Stimulated activated CD4-positive, alpha-beta T cell treated with anti-CD3 and anti-CD28 coated beads, TNF-alpha, amount 100 ng/mL, for 48 hours (primary cell): ENCODE results near the gene PDE6A.

ENCODE experiments used
- DNase-seq, 3 donors: peaks; one replicate each; pipeline ENCODE4 v3.0.0-alpha.2; 2020; ENCODE audit warnings: low read depth in 3 of 3

The PDE6A gene

DNA sequence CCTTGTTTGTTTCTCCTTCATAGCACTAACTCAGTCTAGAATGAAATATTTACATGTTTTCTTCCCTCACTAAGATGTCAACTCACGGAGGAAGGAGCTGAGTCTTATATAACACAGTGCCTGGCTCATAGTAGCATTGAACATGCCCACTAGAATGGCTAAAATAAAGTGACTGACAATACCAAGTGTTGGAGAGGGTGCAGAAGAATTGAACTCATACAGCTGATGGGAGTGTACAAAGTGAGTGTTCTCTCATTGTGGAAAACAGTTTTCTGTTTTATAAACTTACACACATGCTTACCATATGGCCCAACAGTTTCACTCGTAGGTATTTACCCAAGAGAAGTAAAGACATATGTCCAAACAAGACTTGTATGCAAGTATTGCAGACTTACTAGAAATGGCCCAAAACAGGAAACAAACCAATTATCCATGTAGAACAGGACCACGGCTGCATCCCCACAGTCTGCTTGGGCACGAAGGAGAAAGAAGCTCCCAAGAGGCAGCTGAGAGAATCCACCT is 127.0 kb downstream of the PDE6A start:
- no peak for DNase-seq

DNA sequence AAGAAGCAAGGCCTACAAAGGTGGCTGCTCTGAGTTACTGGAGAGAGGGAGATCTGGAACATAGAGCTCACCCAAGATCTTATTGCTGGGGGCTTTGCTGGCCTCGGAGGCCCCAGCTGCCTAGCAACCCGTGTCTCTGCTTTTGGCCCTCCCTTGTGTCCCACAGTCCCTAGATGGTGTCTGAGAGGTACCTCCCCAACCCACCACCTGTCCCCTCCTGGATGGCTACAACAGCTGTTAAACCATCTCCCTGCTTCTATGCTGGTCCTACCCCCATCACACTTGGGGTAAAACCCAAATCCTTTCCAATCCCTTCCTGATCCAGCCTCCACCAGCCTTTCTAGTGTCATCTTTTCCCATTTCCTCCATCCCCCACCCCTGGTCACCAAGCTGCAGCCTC is 127.9 kb downstream of the PDE6A start:
- DNase-seq, result no peak

DNA sequence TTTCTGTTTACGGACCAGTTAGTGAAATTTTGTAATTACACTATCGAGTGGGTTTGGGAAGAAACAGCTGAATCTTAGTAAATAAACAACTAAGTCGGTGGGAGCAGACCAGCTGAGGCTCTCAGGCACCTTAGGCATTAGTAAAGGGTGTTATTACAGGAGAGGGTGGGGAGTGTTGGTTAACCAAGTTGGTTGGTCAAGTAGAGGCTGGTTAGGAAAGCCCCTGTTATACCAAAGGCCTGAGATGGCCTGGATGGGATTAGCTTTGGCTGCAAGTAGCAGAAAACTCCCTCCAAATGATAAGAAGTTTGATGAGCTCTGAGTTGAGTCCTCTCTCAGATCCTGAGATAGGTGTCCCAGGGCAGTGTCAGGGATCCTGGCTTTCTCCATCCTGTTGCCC is 133.1 kb downstream of the PDE6A start:
- DNase-seq, result no peak

DNA sequence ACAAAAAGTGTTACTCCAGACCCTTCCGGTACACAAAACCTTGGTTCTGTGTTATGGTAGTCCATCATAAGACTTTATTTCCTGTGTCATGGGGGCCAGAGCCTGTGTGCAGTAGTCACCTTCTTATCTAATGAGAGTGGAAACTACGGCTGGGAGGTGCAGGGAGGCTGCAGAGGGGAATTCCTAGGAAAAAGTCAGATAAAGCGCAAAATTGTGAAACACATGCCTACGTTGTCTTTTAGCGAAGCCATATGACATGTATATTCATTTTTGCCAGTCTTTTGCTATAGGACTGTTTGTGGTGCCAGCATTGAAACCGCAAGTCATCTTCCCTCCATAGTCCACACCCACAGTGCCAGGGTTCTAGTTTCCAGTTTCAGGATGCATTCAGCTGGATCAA is 133.7 kb downstream of the PDE6A start:
- no peak for DNase-seq

DNA sequence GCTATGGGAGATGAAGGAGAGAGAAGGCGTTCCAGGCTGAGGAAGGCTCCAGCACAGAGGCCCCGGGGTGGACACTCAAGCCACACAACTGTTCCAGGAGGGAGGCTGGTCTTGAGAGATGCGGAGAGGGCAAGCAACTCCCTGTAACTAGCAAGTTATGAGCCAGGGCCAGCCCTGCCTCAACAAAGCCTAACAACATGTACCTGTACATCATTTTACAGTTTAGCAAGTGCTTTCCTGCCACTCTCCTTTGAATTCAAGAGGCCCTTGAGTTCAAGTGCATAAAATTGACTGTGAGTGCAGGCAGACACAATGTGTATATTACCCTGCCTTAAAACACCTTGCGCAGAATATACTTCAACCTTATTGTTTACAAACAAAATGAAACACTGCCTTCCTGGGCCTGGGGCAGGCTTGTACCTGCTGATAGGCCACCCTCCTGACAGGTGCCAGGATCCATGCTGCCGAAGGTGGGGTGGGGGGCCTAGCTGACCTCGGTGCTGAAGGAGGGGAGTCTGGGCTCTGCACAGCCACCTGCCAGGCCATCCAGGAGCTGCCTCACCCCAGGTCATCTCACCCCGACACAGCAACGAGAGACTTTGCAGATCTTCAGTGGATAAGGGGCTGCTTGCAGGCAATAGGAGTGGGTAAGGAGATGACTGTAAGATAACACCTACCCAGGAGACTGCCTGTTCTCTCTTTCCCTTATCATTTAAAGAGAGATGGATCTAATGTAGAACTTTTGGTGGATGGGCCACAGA is 134.5 kb downstream of the PDE6A start:
- no peak for DNase-seq

DNA sequence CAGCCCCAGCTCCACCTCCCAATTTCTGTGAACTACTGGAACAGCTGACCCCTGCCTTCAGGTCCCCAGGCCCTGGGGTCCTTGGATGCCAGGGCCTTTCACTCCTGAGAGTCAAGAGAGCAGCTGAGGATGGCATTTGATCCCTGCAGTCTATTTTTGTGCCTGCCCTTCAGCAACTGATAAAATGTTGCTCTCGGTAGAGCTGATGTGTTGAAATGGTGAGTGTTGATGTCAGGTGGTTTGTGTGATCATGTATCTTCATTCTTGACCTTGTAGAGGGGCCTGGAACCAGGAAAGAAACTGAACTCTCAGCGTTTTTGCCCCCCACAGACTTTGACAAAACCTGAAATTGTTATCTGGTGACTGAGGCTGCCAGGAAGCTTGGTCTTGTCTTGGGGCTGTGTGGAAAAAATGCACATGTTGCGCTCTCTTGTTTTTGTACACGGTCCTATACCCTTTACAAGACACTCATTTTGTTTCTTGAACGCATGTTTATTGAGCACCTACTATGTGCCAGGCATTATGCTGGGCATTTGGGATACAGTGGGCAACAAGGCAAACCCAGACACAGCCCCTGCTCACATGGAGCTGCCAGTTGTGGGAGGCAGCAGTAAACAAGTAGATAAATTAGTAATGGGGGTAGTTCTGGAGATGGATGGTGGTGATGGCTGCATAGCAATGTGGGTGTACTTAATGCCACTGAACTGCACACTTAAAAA is 136.2 kb downstream of the PDE6A start:
- no peak for DNase-seq
